Kidney epithelial cell (primary cell): ENCODE data around the gene TSPO. TPM values are rescaled to one million over a fixed set of nuclear protein-coding genes. Genes with fewer than 3 reads are reported as not detected.

Source experiments
- DNase-seq: peaks from one replicate; pipeline ENCODE4 v3.0.0-alpha.2; 2010; ENCODE audit warnings: low read depth
- H3K27me3 ChIP-seq: 2 replicates; pipeline ENCODE4 v1.6.0; 2011; ENCODE audit warnings: low read length; ENCODE audit not compliant: control insufficient read depth, insufficient read depth
- H3K36me3 ChIP-seq: 2 replicates; pipeline ENCODE4 v1.5.1; 2011; ENCODE audit warnings: low read length; ENCODE audit not compliant: control insufficient read depth, insufficient read depth
- H3K4me3 ChIP-seq: 2 replicates; pipeline ENCODE4 v1.5.1; 2011; ENCODE audit warnings: low read depth, mild to moderate bottlenecking, control low read depth, low read length
- total RNA-seq: library from RNA; depleted of rRNA; stranded (reverse); fragments of >200 nt; gene quantifications from 2 replicates; pipeline ENCODE4 v1.2.3, GENCODE V29; 2015
- TF ChIP-seq, protein P1 (sequence below): IDR thresholded peaks from 2 replicates; pipeline ENCODE4 v1.5.1; 2011; ENCODE audit warnings: mild to moderate bottlenecking, moderate library complexity, low read length, control low read depth, inconsistent platforms; ENCODE audit not compliant: insufficient read depth, poor library complexity, severe bottlenecking

The TSPO gene
- total RNA-seq, 1 donor from 2014 or later = 394 TPM

DNA sequence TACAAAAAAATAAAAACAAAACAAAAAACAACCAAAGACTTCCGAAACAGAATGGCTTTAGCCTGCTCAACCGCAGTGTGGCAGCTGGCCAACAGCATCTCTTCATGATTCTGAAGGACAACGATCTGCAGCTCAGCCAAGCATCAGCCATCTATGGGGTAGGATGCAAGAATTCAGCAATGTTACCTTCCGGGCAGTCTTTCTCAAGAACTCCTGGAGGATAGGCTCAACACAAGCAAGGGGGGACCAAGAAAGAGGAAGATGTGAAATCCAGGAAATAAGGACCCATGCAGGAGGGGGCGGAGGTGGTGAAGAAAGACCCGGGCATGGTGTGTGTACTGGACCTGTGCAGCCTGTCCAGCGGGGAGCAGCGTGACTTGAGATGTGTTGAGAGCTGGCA, 3.5 kb upstream of the TSPO start:
- Histone ChIP-seq H3K27me3 (no peaks in the 10 kb centered on the region), H3K4me3 (no peak overlapping the region), H3K36me3 (no peaks in the 10 kb centered on the region)
- no peak for DNase-seq
- TF ChIP-seq, protein P1, sequence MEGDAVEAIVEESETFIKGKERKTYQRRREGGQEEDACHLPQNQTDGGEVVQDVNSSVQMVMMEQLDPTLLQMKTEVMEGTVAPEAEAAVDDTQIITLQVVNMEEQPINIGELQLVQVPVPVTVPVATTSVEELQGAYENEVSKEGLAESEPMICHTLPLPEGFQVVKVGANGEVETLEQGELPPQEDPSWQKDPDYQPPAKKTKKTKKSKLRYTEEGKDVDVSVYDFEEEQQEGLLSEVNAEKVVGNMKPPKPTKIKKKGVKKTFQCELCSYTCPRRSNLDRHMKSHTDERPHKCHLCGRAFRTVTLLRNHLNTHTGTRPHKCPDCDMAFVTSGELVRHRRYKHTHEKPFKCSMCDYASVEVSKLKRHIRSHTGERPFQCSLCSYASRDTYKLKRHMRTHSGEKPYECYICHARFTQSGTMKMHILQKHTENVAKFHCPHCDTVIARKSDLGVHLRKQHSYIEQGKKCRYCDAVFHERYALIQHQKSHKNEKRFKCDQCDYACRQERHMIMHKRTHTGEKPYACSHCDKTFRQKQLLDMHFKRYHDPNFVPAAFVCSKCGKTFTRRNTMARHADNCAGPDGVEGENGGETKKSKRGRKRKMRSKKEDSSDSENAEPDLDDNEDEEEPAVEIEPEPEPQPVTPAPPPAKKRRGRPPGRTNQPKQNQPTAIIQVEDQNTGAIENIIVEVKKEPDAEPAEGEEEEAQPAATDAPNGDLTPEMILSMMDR = no peak

- H3K36me3 ChIP-seq = no peaks in the 10 kb centered on the region
- H3K4me3 ChIP-seq = no peak overlapping the region
- DNase-seq = no peak
- no peaks in the 10 kb centered on the region for H3K27me3 ChIP-seq
- TF ChIP-seq, protein P1 = no peak
Measured at GRCh38 chr22:43148581-43148980, 2.8 kb upstream of the TSPO start.

GRCh38 chr22:43150731-43151206, 590 bp upstream of the TSPO start:
- TF ChIP-seq, protein P1 = no peak
- Histone ChIP-seq H3K4me3 (peak overlapping the region; percentile 76), H3K27me3 (no peaks in the 10 kb centered on the region), H3K36me3 (no peaks in the 10 kb centered on the region)
- no peak for DNase-seq

- TF ChIP-seq, protein P1 = no peak
- H3K4me3 ChIP-seq = peak overlapping the region; percentile 76
- H3K27me3 ChIP-seq = no peaks in the 10 kb centered on the region
- no peaks in the 10 kb centered on the region for H3K36me3 ChIP-seq
- no peak for DNase-seq
Measured at GRCh38 chr22:43152003-43152356, 621 bp downstream of the TSPO start.

DNA sequence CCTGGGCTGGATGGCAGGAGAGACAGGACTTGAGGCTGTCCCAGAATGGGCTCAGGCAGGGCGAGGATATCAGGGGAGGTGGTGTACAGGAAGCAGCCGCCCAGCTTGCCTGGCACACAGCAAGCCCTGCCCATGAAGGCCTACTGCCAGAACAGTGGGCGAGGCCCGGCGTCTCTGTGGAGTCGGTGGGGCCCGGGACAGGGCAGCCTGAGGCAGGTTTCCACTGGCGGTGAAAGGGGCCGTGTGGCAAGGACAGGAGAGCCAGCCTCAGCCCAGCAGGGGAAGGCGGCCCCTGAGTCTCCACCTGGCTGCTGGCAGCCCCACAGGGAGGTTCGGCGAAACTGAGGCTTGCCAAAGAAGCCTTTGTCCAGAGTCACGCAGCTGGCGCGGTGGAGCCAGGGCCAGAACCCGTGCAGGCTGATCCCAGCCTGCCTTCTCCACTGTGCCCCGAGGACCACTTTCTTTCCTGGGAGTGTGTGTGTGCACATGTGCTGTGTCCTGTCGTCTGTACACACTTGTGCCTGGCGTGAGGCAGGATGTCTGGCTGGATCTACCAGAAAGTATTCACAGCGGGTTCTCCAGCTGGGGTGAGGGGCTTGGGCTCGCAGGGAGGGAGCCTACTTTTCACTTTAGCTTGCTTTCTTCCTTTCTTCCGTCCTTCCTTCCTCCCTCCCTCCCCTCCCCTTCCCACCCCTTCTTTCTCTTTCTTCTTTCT, 1.2 kb downstream of the TSPO start:
- TF ChIP-seq, protein P1 = no peak

DNA sequence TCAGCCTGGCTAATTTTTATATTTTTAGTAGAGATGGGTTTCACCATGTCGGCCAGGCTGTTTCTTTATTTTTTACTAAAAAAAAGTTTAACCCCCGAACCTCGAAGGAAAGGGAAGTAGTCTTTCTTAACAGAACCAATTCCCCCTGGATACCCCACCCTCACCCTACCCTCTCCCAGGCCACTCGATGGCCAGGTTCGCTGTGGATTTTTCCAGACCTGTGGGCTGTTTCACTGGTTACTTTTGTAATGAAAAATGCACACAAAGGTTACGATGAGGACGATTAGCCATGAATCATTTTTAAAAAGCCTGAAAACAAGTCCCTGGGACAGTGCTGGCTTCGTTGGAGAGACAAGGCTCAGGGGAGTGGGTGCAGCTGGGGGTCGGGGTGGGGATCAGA, 2.5 kb downstream of the TSPO start:
- no peaks in the 10 kb centered on the region for H3K27me3 ChIP-seq
- DNase-seq = no peak
- no peak overlapping the region for H3K4me3 ChIP-seq
- TF ChIP-seq, protein P1 = no peak
- H3K36me3 ChIP-seq = no peaks in the 10 kb centered on the region

More for the DNA sequence above, 1.2 kb downstream of the TSPO start:
- Histone ChIP-seq H3K4me3 (peak overlapping the region; percentile 76), H3K36me3 (no peaks in the 10 kb centered on the region), H3K27me3 (no peaks in the 10 kb centered on the region)
- DNase-seq = no peak
